GM12801 (cell line): Measurements from ENCODE around the gene AP5Z1.

ENCODE experiments used
- CTCF ChIP-seq: IDR thresholded peaks from one replicate; pipeline ENCODE4 v1.5.1; 2011; ENCODE audit warnings: control low read depth; ENCODE audit not compliant: insufficient read length; ENCODE audit errors: extremely low read depth

Gene AP5Z1

GRCh38 chr7:4748231-4748681, 27.2 kb upstream of the AP5Z1 start:
- no peak for TF ChIP-seq CTCF

GRCh38 chr7:4749363-4749762, 26.1 kb upstream of the AP5Z1 start:
- TF ChIP-seq CTCF: no peak

- no peak for TF ChIP-seq CTCF
Observed at GRCh38 chr7:4749798-4750197, 25.6 kb upstream of the AP5Z1 start.

- TF ChIP-seq CTCF: no peak
Observed at GRCh38 chr7:4751398-4751947, 23.9 kb upstream of the AP5Z1 start.

- no peak for TF ChIP-seq CTCF
Observed at GRCh38 chr7:4753598-4754432, 21.6 kb upstream of the AP5Z1 start.

GRCh38 chr7:4754433-4755010, 20.9 kb upstream of the AP5Z1 start:
- no peak for TF ChIP-seq CTCF

GRCh38 chr7:4755045-4755444, 20.4 kb upstream of the AP5Z1 start:
- no peak for TF ChIP-seq CTCF
